RKO (cell line): Measurements from ENCODE around the gene CALY.
A peak's percentile ranks its signal among the peaks of the same experiment; 100 is the strongest.
"Not testable (repeated sequence)": the region's sequence is repeated elsewhere in the genome, so short reads cannot be mapped to it uniquely, and the experiment has no call there.

Experiments used
- DNase-seq: peaks from one replicate; pipeline ENCODE4 v3.0.0-alpha.2; 2016; ENCODE audit warnings: low spot score

CALY gene

DNA sequence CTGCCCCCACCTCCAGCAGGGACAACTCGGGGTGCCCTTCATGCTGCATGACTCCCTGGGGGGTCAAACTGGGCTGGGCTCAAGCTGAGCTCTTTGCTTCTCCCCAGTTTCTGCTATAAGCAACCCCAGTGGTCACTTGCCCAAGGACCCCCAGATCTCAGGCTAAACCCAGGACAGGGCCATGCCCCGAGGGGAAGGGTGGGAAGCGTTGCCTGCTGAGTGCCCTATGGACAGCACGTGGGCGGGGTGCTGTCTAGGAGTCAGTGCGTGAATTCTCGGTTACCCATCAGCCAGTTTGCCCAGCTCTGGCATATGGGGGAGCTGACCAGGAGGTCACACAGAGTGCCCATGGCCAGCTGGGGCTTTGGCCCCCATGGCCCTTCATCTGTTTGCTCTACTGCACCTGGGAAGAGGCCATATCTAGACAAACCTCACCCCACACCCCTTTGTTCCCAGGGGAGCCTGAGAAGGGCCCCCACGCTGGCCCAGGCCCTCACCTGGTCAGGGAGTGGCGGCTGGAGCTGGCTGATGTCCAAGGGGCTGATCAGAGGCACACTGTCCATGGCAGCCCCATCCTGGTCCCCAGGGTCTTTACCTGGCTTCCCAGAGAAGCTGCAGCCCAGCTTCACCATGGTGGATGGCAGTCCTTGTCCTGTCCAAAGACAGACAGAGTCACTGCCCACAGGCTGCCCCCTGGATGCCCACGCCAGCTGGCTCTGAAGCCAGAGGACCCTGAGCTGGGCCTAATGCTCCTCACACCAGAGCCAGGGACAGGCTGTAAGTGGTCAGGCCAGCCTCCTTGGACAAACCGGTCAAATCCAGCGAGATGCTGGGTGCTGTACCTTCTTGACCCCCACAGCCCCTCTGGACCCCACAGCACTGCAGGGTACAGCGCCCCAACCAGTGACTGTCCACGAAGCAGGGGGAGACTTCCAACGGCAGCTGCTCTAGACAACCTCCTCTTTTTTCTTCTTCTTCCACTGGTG is 8.0 kb downstream of the CALY start:
- DNase-seq, result no peak

GRCh38 chr10:133327651-133328357 is 8.9 kb downstream of the CALY start:
- DNase-seq, result no peak

DNA sequence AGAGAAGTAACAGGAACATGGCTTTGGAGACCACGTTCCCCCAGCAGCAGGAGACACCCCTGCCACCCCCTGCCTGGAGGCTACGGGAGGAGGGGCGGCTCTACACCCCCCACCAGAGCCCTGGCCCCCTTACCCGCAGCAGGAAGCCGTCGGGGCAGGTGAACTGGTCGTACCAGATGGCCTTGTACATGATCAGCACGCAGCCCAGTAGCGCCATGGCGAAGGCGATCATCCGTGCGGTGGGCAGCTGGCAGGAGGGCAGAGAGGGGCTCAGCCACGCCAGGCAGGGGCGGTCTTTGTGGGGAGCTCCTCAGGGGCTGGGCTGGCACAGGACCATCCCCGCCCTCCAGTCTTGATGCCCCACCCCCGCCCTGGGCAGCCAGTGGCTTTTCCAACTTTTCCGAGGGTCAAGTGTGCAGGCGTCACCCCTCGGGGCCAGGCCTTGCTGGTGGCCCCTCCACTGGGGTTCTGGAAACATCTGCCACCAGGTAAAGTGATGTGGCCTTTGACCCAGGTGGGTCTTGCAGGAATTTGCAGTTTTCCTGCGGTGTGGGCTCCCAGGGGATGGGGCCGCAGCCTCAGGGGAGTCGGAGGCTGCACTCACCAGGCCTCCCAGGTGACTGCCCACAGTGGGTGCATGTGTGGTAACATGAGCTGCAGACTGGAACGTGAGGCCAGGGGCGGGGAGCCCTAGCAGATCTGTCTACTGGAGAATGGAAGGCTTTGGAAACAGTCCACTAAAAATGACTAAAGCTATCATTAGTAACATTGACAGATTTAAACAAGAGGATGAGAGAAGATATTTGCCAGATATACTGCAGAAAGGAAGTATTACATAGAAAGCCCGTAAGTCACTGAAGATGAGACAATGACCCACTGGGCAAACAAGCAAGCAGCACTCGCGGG is 9.7 kb downstream of the CALY start:
- DNase-seq, result no peak

- no peak for DNase-seq
Observed at GRCh38 chr10:133326223-133326551, 10.5 kb downstream of the CALY start.

DNA sequence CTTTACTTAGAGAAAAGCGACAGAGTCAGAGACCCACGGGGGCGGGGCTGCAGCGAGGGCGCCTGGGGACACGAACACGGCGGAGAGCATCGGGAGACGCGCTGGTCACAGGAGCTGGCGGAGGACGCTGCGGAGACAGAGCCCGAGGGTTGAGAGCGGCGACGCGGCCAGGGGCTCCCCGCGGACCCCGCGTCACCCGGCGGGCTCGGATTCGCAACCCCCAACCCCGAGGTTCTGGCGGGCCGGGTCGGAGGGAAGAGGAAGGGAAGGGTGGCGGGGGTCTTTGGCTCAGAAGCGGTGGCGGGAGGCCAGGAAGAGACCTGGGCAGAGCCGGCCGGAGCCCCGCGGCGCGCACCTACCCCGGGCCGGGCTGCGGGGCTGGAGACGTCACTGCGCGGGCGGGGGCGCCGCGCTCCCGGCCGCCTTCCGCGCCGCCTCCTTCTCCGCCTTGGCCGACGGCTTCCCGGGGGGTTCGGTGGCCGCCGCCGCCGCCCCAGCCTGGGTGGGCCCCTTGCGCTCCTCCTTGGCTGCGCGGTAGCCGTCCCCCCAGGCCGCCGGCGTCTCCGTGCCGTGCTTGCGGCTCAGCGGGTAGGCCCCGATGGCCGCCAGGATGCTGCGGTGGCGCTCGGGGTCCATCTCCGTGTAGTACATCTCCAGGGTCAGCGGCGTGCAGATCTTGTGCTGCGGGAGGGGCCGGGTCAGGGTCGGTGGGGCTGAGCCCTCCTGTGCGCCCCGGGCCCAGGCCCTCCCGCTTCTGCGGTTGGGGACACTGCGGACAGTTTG is 11.1 kb downstream of the CALY start:
- no peak for DNase-seq

- no peak for DNase-seq
Observed at GRCh38 chr10:133324857-133325260, 11.8 kb downstream of the CALY start.

- DNase-seq, result peak; percentile 28
Observed at GRCh38 chr10:133324198-133324792, 12.4 kb downstream of the CALY start.

GRCh38 chr10:133322064-133322709 is 14.5 kb downstream of the CALY start:
- not testable (repeated sequence) for DNase-seq

GRCh38 chr10:133320852-133321422 is 15.8 kb downstream of the CALY start:
- DNase-seq, result not testable (repeated sequence)

- peak; percentile 51 for DNase-seq
Observed at GRCh38 chr10:133318494-133319127, 18.1 kb downstream of the CALY start.

GRCh38 chr10:133316732-133317131 is 20.0 kb downstream of the CALY start:
- DNase-seq, result no peak

GRCh38 chr10:133316266-133316665 is 20.4 kb downstream of the CALY start:
- no peak for DNase-seq

GRCh38 chr10:133315847-133316246 is 20.8 kb downstream of the CALY start:
- DNase-seq, result peak; percentile 55

DNA sequence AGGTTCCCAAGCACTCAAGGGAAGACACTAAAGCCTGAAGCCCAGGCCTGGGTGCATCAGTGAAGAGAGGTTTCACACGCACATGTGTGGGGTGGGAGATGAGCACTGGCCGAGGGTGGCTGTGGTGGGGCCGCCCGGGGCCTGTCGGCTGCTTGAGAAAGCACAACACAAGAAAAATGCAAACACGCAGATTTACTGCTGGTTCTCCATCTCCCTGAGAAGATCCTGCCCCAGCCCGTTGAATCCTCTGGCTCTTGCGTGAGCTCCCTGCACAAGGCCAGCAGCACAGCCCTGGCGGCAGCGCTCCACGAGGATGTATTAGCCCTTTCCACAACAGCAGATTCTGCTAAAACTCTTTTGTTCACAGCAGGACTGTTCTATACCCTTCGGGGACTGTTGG is 21.8 kb downstream of the CALY start:
- DNase-seq, result no peak

- no peak for DNase-seq
Observed at GRCh38 chr10:133313192-133313591, 23.5 kb downstream of the CALY start.

DNA sequence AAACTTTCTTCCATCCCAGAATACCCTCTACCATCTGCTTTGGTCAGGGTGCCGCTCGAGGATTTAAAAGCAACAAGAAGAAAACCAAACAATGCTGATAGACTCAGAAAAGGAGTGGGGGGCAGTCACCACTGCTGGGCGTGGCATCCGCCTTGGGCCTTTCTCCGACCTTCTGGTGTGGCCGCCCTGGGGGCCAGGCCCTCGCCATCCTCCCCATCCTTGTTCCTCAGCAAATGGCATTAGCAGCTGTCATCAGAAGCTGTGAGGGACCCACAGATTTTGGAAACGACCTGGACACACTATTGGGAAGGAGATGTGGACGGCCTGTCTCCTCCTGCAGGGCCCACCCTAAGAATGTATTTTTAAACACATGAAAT is 23.9 kb downstream of the CALY start:
- no peak for DNase-seq

- no peak for DNase-seq
Observed at GRCh38 chr10:133312016-133312768, 24.5 kb downstream of the CALY start.

DNA sequence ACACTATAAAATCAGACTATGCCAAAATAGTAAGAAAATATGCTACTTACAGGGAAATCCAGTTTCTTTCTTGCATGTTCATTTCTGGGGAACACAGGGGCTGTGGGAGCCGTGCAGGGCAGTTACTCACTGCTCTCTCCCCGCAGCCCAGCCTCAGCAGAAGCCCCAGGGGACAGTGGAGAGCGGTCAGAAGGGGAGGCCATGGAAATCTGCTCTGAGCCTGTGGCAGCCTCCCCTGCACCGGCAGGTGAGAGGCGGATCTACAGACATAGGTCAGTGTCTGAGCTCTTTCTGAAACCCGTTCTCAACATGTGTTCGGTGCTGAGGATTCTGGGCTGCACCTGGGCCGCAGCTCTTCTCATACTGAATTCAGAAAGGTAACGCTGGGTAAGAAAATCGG is 25.1 kb downstream of the CALY start:
- no peak for DNase-seq

DNA sequence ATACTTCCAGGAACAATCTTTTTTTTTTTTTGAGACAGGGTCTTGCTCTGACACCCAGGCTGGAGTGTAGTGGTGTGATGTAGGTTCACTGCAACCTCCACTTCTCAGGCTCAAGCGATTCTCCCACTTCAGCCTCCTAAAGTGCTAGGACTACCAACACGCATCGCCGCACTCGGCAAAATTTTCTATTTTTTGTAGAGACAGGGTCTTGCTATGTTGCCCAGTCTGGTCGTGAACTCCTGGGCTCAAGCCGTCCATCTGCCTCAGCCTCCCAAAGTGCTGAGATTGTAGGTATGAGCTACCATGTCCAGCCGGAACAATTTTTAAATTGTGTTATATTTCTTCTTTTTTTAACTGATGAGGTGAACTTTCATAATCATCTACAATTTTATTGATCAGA is 25.9 kb downstream of the CALY start:
- no peak for DNase-seq
